Lung (tissue), 12 donors: Measurements from ENCODE around the gene ZNF280A. TPM values are rescaled to one million over a fixed set of nuclear protein-coding genes. Genes with fewer than 3 reads are reported as not detected.

Source experiments
- ATAC-seq: fragments of 200-7000 bp; cut with Tn5 transposase; one replicate; pipeline ENCODE4 v1.9.1; 2020; ENCODE audit warnings: moderate number of reproducible peaks; ENCODE audit not compliant: insufficient read depth, low FRiP score
- DNase-seq, 3 donors: peaks; one replicate each; pipeline ENCODE4 v3.0.0-alpha.2; 2013 to 2017
- H3K27ac ChIP-seq, 2 donors: one replicate each; pipeline ENCODE4 v1.5.1; 2013; ENCODE audit warnings: mild to moderate bottlenecking in 2 of 2, moderate library complexity in 2 of 2, control low read depth in 1 of 2, inconsistent platforms in 1 of 2, low read depth in 1 of 2, low read length in 1 of 2
- H3K27me3 ChIP-seq, 3 donors: one replicate each; pipeline ENCODE4 v1.5.1; 2013; ENCODE audit warnings: low read length in 2 of 3; ENCODE audit not compliant: control insufficient read depth in 3 of 3, insufficient read depth in 3 of 3
- H3K36me3 ChIP-seq, 4 donors: one replicate each; pipeline ENCODE4 v1.5.1; 2013; ENCODE audit warnings: low read length in 4 of 4, mild to moderate bottlenecking in 1 of 4, moderate library complexity in 1 of 4; ENCODE audit not compliant: control insufficient read depth in 4 of 4, insufficient read depth in 4 of 4
- H3K4me1 ChIP-seq, 5 donors: one replicate each; pipeline ENCODE4 v1.5.1; 2013; ENCODE audit warnings: low read length in 5 of 5, mild to moderate bottlenecking in 2 of 5, moderate library complexity in 1 of 5; ENCODE audit not compliant: control insufficient read depth in 5 of 5, insufficient read depth in 5 of 5
- H3K4me3 ChIP-seq: one replicate; pipeline ENCODE4 v1.5.1; 2013; ENCODE audit warnings: mild to moderate bottlenecking, control low read depth, moderate library complexity
- H3K9ac ChIP-seq, 2 donors: one replicate each; pipeline ENCODE4 v1.5.1; 2013; ENCODE audit warnings: low read length in 2 of 2, control low read depth in 1 of 2; ENCODE audit not compliant: insufficient read depth in 1 of 2
- H3K9me3 ChIP-seq, 4 donors: one replicate each; pipeline ENCODE4 v1.5.1; 2013; ENCODE audit warnings: low read length in 3 of 4, mild to moderate bottlenecking in 1 of 4, moderate library complexity in 1 of 4; ENCODE audit not compliant: control insufficient read depth in 4 of 4, insufficient read depth in 3 of 4
- WGBS, 2 donors: extraction: QIAGEN DNeasy Blood & Tissue Kit; methylation state at CpG; one replicate each; pipeline ENCODE4 v1.1.7; 2013; 5-methylcytosine and 5-hydroxymethylcytosine counted together
- polyA plus RNA-seq, 2 donors: library from polyadenylated mRNA; stranded (reverse); fragments of 200-250 nt; gene quantifications; one replicate each; pipeline ENCODE4 v1.2.1, GENCODE V29; 2013
- total RNA-seq, 2 donors: library from RNA; depleted of rRNA in 1 of 2; stranded (reverse); fragments of >200 nt in 1 of 2; gene quantifications; one replicate each; pipeline ENCODE4 v1.2.1, GENCODE V29; 2014 to 2021
- TF ChIP-seq, protein P1 (sequence below): IDR thresholded peaks from 2 replicates; pipeline ENCODE4 v1.5.1; 2012; ENCODE audit warnings: mild to moderate bottlenecking; ENCODE audit errors: control extremely low read depth, extremely low read depth
- donor health status: control.
- donor health status: control.
- donor health status: Bipolar disorder and iron deficiency.
- donor health status: healthy.
- donor health status: DM: yes; HTN: yes; CAD: no.

The ZNF280A gene
- total and polyA plus RNA-seq, 4 donors = not detected

DNA sequence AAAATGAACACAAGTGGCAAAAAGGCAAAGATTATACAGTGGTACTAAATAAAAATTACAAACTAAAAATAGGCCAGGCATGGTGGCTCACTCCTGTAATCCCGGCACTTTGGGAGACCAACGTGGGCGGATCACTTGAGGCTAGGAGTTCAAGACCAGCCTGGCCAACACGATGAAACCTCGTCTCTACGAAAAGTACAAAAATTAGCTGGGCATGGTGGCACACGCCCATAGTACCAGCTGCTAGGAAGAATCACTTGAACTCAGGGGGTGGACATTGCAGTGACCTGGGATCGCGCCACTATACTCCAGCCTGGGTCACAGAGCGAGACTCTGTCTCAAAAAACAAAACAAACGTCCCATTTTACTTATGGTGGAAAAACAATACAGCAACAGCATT lies 36.0 kb downstream of the ZNF280A start:
- no peak for ATAC-seq
- no peaks in the 10 kb centered on the region for H3K36me3 ChIP-seq
- peaks cover 0 to 2% (median 0%) of the 10 kb centered on the region in 4 donors for H3K9me3 ChIP-seq
- 95 to 96% methylated on average over 11 of the region's 11 CpGs for WGBS, 2 donors
- no peak for DNase-seq
- TF ChIP-seq, protein P1, sequence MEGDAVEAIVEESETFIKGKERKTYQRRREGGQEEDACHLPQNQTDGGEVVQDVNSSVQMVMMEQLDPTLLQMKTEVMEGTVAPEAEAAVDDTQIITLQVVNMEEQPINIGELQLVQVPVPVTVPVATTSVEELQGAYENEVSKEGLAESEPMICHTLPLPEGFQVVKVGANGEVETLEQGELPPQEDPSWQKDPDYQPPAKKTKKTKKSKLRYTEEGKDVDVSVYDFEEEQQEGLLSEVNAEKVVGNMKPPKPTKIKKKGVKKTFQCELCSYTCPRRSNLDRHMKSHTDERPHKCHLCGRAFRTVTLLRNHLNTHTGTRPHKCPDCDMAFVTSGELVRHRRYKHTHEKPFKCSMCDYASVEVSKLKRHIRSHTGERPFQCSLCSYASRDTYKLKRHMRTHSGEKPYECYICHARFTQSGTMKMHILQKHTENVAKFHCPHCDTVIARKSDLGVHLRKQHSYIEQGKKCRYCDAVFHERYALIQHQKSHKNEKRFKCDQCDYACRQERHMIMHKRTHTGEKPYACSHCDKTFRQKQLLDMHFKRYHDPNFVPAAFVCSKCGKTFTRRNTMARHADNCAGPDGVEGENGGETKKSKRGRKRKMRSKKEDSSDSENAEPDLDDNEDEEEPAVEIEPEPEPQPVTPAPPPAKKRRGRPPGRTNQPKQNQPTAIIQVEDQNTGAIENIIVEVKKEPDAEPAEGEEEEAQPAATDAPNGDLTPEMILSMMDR = no peak
- no peaks in the 10 kb centered on the region for H3K4me1 ChIP-seq
- H3K27me3 ChIP-seq = no peaks in the 10 kb centered on the region
- no peak overlapping the region for H3K27ac ChIP-seq
- H3K4me3 ChIP-seq = no peak overlapping the region
- no peak overlapping the region for H3K9ac ChIP-seq

DNA sequence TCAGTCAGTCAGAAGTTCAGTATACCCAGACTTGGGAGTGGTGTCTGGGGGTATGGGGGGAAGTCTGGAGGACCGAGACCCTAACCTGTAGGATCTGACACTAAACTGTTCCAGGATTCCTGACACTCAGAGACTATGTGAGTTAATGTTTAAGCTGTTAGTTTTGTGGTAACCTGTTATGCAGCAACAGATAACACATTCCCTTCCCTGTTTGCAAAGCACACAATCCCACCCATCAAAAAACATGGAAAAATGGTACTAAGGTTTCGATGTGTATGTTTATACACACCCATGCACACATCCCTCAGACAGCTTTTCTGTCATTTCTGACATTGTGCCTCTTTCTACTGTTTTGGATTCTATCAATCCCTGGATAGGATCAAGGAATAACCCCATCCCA lies 39.1 kb downstream of the ZNF280A start:
- TF ChIP-seq, protein P1 = no peak
- no peak for DNase-seq

DNA sequence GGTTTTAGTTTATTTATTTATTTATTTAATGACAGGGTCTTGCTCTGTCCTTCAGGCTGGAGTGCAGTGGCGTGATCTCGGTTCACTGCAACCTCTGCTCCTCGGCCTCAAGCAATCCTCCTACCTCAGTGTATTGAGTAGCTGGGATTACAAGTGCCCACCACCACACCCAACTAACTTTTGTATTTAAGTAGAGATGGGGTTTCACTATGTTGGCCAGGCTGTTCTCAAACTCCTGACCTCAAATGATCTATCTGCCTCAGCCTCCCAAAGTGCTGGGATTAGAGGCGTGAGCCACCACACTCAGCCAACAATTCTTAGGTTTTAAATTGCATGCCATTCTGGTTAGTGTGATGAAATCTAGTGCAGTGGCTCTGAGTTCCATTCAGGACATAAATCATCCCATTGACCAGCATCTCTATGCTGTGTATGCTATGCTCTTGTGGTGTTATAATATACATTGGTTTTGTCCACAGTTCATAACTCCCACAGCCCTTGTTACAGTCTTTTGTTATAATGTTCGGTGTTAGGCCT lies 40.0 kb downstream of the ZNF280A start:
- H3K4me1 ChIP-seq = no peaks in the 10 kb centered on the region
- no peaks in the 10 kb centered on the region for H3K27me3 ChIP-seq
- no peaks in the 10 kb centered on the region for H3K36me3 ChIP-seq
- H3K27ac ChIP-seq = no peak overlapping the region
- DNase-seq (no peak), ATAC-seq (no peak)
- H3K4me3 ChIP-seq = no peak overlapping the region
- WGBS, 2 donors = 91 to 96% methylated on average over 5 of the region's 5 CpGs
- peaks cover 0 to 2% (median 0%) of the 10 kb centered on the region in 4 donors for H3K9me3 ChIP-seq
- TF ChIP-seq, protein P1 = no peak
- no peak overlapping the region for H3K9ac ChIP-seq

More for the DNA sequence above, 39.1 kb downstream of the ZNF280A start:
- 84 to 89% methylated on average over 2 of the region's 2 CpGs for WGBS, 2 donors
- H3K4me1 ChIP-seq = no peaks in the 10 kb centered on the region
- H3K36me3 ChIP-seq = no peaks in the 10 kb centered on the region
- ATAC-seq = no peak
- H3K9ac ChIP-seq = no peak overlapping the region
- no peak overlapping the region for H3K4me3 ChIP-seq
- no peaks in the 10 kb centered on the region for H3K27me3 ChIP-seq
- peaks cover 0 to 2% (median 0%) of the 10 kb centered on the region in 4 donors for H3K9me3 ChIP-seq
- no peak overlapping the region for H3K27ac ChIP-seq

DNA sequence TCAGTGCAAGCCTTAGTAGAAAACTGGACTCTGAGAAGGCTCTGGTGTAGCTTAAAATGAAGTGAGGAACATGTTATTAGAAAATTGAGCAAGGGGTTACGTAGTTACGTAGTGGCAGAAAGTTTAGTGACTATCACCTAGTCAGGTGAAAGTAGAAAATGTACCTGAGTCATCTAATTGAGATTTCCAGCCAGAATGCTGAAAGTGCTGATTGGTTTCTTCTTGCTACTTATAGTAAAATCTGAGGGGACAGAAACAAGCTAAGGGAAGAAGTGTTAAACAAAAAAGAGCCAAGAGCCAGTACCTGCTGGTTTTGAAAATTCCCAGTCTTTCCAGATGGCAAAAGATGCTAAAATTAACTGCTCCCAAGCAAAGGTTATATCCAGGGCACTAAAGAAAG lies 41.0 kb downstream of the ZNF280A start:
- ATAC-seq = no peak
- Histone ChIP-seq H3K27me3 (no peaks in the 10 kb centered on the region), H3K4me1 (no peaks in the 10 kb centered on the region), H3K4me3 (no peak overlapping the region), H3K9ac (no peak overlapping the region), H3K27ac (no peak overlapping the region), H3K9me3 (peaks cover 0 to 2% (median 0%) of the 10 kb centered on the region in 4 donors), H3K36me3 (no peaks in the 10 kb centered on the region)
- WGBS, 2 donors = 96 to 98% methylated on average over 2 of the region's 2 CpGs
- DNase-seq = no peak
- TF ChIP-seq, protein P1 = no peak
